ENCODE results near the gene TXNDC5.

DNA sequence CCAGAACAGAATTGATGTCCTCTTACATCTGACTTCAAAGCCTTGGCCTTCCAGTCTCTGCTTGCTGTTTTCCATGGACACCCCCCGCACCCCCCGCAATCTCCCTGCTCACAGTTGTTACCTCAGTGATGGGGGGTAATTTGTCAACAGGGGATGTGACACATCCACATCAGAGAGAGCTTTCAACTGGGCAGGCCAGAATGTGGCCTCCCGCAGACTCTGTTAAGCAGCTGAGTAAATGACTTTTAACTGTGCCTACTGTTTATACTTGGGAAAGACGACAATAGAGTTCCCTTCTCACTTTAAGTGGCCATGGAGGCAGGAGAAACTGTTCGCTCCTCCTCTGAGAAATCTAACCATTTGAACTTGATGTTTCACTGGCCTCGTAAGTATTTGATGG lies 51.0 kb downstream of the TXNDC5 start:
- TF ChIP-seq, protein P1, sequence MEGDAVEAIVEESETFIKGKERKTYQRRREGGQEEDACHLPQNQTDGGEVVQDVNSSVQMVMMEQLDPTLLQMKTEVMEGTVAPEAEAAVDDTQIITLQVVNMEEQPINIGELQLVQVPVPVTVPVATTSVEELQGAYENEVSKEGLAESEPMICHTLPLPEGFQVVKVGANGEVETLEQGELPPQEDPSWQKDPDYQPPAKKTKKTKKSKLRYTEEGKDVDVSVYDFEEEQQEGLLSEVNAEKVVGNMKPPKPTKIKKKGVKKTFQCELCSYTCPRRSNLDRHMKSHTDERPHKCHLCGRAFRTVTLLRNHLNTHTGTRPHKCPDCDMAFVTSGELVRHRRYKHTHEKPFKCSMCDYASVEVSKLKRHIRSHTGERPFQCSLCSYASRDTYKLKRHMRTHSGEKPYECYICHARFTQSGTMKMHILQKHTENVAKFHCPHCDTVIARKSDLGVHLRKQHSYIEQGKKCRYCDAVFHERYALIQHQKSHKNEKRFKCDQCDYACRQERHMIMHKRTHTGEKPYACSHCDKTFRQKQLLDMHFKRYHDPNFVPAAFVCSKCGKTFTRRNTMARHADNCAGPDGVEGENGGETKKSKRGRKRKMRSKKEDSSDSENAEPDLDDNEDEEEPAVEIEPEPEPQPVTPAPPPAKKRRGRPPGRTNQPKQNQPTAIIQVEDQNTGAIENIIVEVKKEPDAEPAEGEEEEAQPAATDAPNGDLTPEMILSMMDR (IDR thresholded peaks at IDR 0.05) = no peak
- TF ChIP-seq POLR2A (IDR thresholded peaks at IDR 0.05) = no peak

Measured in thyroid gland (tissue), 4 donors.